ENCODE data around the gene ONECUT3. TPM values are rescaled to one million over a fixed set of nuclear protein-coding genes. Genes with fewer than 3 reads are reported as not detected.

The ONECUT3 gene
- total RNA-seq, 1 experiment from 2014 or later: not detected

GRCh38 chr19:1734321-1734966, 18.9 kb upstream of the ONECUT3 start:
- Histone ChIP-seq H3K27ac (ENCODE audit: low read length) (no peak overlapping the region), H3K27me3 (ENCODE audit: low read length) (no peaks in the 10 kb centered on the region), H3K36me3 (ENCODE audit: insufficient read depth, low read length) (no peaks in the 10 kb centered on the region), H3K9me2 (replicated peaks; ENCODE audit: insufficient read depth, low read length) (no peaks in the 10 kb centered on the region), H2AFZ (ENCODE audit: low read length) (no peak overlapping the region), H4K20me1 (ENCODE audit: insufficient read depth, low read depth, low read length) (no peaks in the 10 kb centered on the region), H3K4me1 (ENCODE audit: low read length) (no peaks in the 10 kb centered on the region), H3K9me3 (ENCODE audit: low read length) (no peaks in the 10 kb centered on the region), H3K79me2 (ENCODE audit: low read length) (no peaks in the 10 kb centered on the region), H3K9ac (ENCODE audit: low read length) (no peak overlapping the region), H3K4me3 (ENCODE audit: low read length) (no peak overlapping the region), H3K4me2 (ENCODE audit: low read depth, low read length, poor library complexity, severe bottlenecking) (no peak overlapping the region)
- DNase-seq: no peak

GRCh38 chr19:1736280-1736679, 17.0 kb upstream of the ONECUT3 start:
- Histone ChIP-seq H3K4me2 (ENCODE audit: low read depth, low read length, poor library complexity, severe bottlenecking) (no peak overlapping the region), H3K27me3 (ENCODE audit: low read length) (no peaks in the 10 kb centered on the region), H3K79me2 (ENCODE audit: low read length) (no peaks in the 10 kb centered on the region), H3K4me1 (ENCODE audit: low read length) (no peaks in the 10 kb centered on the region), H3K4me3 (ENCODE audit: low read length) (no peak overlapping the region), H3K9ac (ENCODE audit: low read length) (no peak overlapping the region), H3K9me3 (ENCODE audit: low read length) (no peaks in the 10 kb centered on the region), H4K20me1 (ENCODE audit: insufficient read depth, low read depth, low read length) (no peaks in the 10 kb centered on the region), H3K27ac (ENCODE audit: low read length) (no peak overlapping the region), H2AFZ (ENCODE audit: low read length) (no peak overlapping the region), H3K9me2 (replicated peaks; ENCODE audit: insufficient read depth, low read length) (no peaks in the 10 kb centered on the region), H3K36me3 (ENCODE audit: insufficient read depth, low read length) (no peaks in the 10 kb centered on the region)
- no peak for DNase-seq

- Histone ChIP-seq H3K4me1 (ENCODE audit: low read length) (no peaks in the 10 kb centered on the region), H3K9me3 (ENCODE audit: low read length) (no peaks in the 10 kb centered on the region), H3K4me2 (ENCODE audit: low read depth, low read length, poor library complexity, severe bottlenecking) (no peak overlapping the region), H3K27me3 (ENCODE audit: low read length) (no peaks in the 10 kb centered on the region), H3K36me3 (ENCODE audit: insufficient read depth, low read length) (no peaks in the 10 kb centered on the region), H3K9ac (ENCODE audit: low read length) (no peak overlapping the region), H2AFZ (ENCODE audit: low read length) (no peak overlapping the region), H3K4me3 (ENCODE audit: low read length) (no peak overlapping the region), H3K79me2 (ENCODE audit: low read length) (no peaks in the 10 kb centered on the region), H4K20me1 (ENCODE audit: insufficient read depth, low read depth, low read length) (no peaks in the 10 kb centered on the region), H3K27ac (ENCODE audit: low read length) (no peak overlapping the region), H3K9me2 (replicated peaks; ENCODE audit: insufficient read depth, low read length) (no peaks in the 10 kb centered on the region)
- DNase-seq: no peak
Measured at GRCh38 chr19:1736927-1737326, 16.4 kb upstream of the ONECUT3 start.

- Histone ChIP-seq H4K20me1 (ENCODE audit: insufficient read depth, low read depth, low read length) (no peaks in the 10 kb centered on the region), H3K36me3 (ENCODE audit: insufficient read depth, low read length) (no peaks in the 10 kb centered on the region), H3K79me2 (ENCODE audit: low read length) (no peaks in the 10 kb centered on the region), H3K9me3 (ENCODE audit: low read length) (no peaks in the 10 kb centered on the region), H3K9me2 (replicated peaks; ENCODE audit: insufficient read depth, low read length) (no peaks in the 10 kb centered on the region), H3K27me3 (ENCODE audit: low read length) (no peaks in the 10 kb centered on the region; the same call in 1 of the 2 replicates), H3K4me1 (ENCODE audit: low read length) (no peaks in the 10 kb centered on the region), H3K9ac (ENCODE audit: low read length) (no peak overlapping the region), H3K4me3 (ENCODE audit: low read length) (no peak overlapping the region), H3K27ac (ENCODE audit: low read length) (no peak overlapping the region), H2AFZ (ENCODE audit: low read length) (no peak overlapping the region), H3K4me2 (ENCODE audit: low read depth, low read length, poor library complexity, severe bottlenecking) (no peak overlapping the region)
- DNase-seq: no peak
Measured at GRCh38 chr19:1739960-1740629, 13.2 kb upstream of the ONECUT3 start.

GRCh38 chr19:1742989-1743696, 10.2 kb upstream of the ONECUT3 start:
- Histone ChIP-seq H3K9me3 (ENCODE audit: low read length) (no peaks in the 10 kb centered on the region), H3K4me2 (ENCODE audit: low read depth, low read length, poor library complexity, severe bottlenecking) (no peak overlapping the region), H3K27me3 (ENCODE audit: low read length) (no peaks in the 10 kb centered on the region; the same call in 1 of the 2 replicates), H3K27ac (ENCODE audit: low read length) (no peak overlapping the region), H2AFZ (ENCODE audit: low read length) (no peak overlapping the region), H3K4me1 (ENCODE audit: low read length) (peaks cover 6% of the 10 kb centered on the region), H3K36me3 (ENCODE audit: insufficient read depth, low read length) (no peaks in the 10 kb centered on the region), H3K9ac (ENCODE audit: low read length) (no peak overlapping the region), H3K79me2 (ENCODE audit: low read length) (no peaks in the 10 kb centered on the region), H3K9me2 (replicated peaks; ENCODE audit: insufficient read depth, low read length) (no peaks in the 10 kb centered on the region), H4K20me1 (ENCODE audit: insufficient read depth, low read depth, low read length) (no peaks in the 10 kb centered on the region), H3K4me3 (ENCODE audit: low read length) (no peak overlapping the region)
- DNase-seq: no peak

GRCh38 chr19:1744133-1744665, 9.1 kb upstream of the ONECUT3 start:
- no peak for DNase-seq
- H3K36me3 ChIP-seq (ENCODE audit: insufficient read depth, low read length): no peaks in the 10 kb centered on the region
- H3K79me2 ChIP-seq (ENCODE audit: low read length): no peaks in the 10 kb centered on the region
- H3K4me1 ChIP-seq (ENCODE audit: low read length): peaks cover 8% of the 10 kb centered on the region
- no peak overlapping the region for H3K4me3 ChIP-seq (ENCODE audit: low read length)
- H3K9me3 ChIP-seq (ENCODE audit: low read length): no peaks in the 10 kb centered on the region
- no peaks in the 10 kb centered on the region for H4K20me1 ChIP-seq (ENCODE audit: insufficient read depth, low read depth, low read length)
- H3K27ac ChIP-seq (ENCODE audit: low read length): no peak overlapping the region
- H3K9ac ChIP-seq (ENCODE audit: low read length): no peak overlapping the region
- no peak overlapping the region for H3K4me2 ChIP-seq (ENCODE audit: low read depth, low read length, poor library complexity, severe bottlenecking)
- no peaks in the 10 kb centered on the region for H3K9me2 ChIP-seq (replicated peaks; ENCODE audit: insufficient read depth, low read length)
- H2AFZ ChIP-seq (ENCODE audit: low read length): no peak overlapping the region
- no peaks in the 10 kb centered on the region; the same call in 1 of the 2 replicates for H3K27me3 ChIP-seq (ENCODE audit: low read length)

- H3K4me1 ChIP-seq (ENCODE audit: low read length): peaks cover 8% of the 10 kb centered on the region
- no peaks in the 10 kb centered on the region for H3K79me2 ChIP-seq (ENCODE audit: low read length)
- H3K27me3 ChIP-seq (ENCODE audit: low read length): no peaks in the 10 kb centered on the region; the same call in 1 of the 2 replicates
- H3K9me3 ChIP-seq (ENCODE audit: low read length): no peaks in the 10 kb centered on the region
- no peak overlapping the region for H2AFZ ChIP-seq (ENCODE audit: low read length)
- no peaks in the 10 kb centered on the region for H3K36me3 ChIP-seq (ENCODE audit: insufficient read depth, low read length)
- no peaks in the 10 kb centered on the region for H3K9me2 ChIP-seq (replicated peaks; ENCODE audit: insufficient read depth, low read length)
- H3K27ac ChIP-seq (ENCODE audit: low read length): no peak overlapping the region
- no peak overlapping the region for H3K4me3 ChIP-seq (ENCODE audit: low read length)
- H4K20me1 ChIP-seq (ENCODE audit: insufficient read depth, low read depth, low read length): no peaks in the 10 kb centered on the region
- no peak overlapping the region for H3K4me2 ChIP-seq (ENCODE audit: low read depth, low read length, poor library complexity, severe bottlenecking)
- no peak overlapping the region for H3K9ac ChIP-seq (ENCODE audit: low read length)
- no peak for DNase-seq
Measured at GRCh38 chr19:1744822-1745563, 8.3 kb upstream of the ONECUT3 start.

Data from Karpas-422 (cell line).